Nephron progenitor cell (in vitro differentiated cells): Measurements from ENCODE around the gene EDEM1.

Source experiments
- DNase-seq: peaks from one replicate; pipeline ENCODE4 v3.0.0; 2021
- H3K27ac Mint-ChIP-seq: 2 replicates; pipeline ENCODE4 v1.8.0; 2021; ENCODE audit warnings: mild to moderate bottlenecking, moderate library complexity, mixed read lengths
- H3K27me3 Mint-ChIP-seq: 2 replicates; pipeline ENCODE4 v1.8.0; 2021; ENCODE audit warnings: mild to moderate bottlenecking, low read depth, mixed read lengths; ENCODE audit not compliant: poor library complexity
- H3K36me3 Mint-ChIP-seq: 2 replicates; pipeline ENCODE4 v1.8.0; 2021; ENCODE audit warnings: low read depth, mixed read lengths
- H3K4me1 Mint-ChIP-seq: 2 replicates; pipeline ENCODE4 v1.8.0; 2021; ENCODE audit warnings: mixed read lengths
- H3K4me3 Mint-ChIP-seq: 2 replicates; pipeline ENCODE4 v1.8.0; 2021; ENCODE audit warnings: mild to moderate bottlenecking, moderate library complexity, mixed read lengths
- H3K9me3 Mint-ChIP-seq: 2 replicates; pipeline ENCODE4 v1.8.0; 2021; ENCODE audit warnings: mild to moderate bottlenecking, moderate library complexity, mixed read lengths
- CTCF ChIP-seq: fragments of 200-600 bp; sonication (generic); IDR thresholded peaks from 2 replicates; pipeline ENCODE4 v1.5.0; 2021; ENCODE audit warnings: antibody characterized with exemption

Gene EDEM1

GRCh38 chr3:5264093-5264600, 76.6 kb downstream of the EDEM1 start:
- no peaks in the 10 kb centered on the region for H3K9me3 Mint-ChIP-seq
- H3K27ac Mint-ChIP-seq: no peak overlapping the region
- no peaks in the 10 kb centered on the region for H3K36me3 Mint-ChIP-seq
- no peaks in the 10 kb centered on the region for H3K4me1 Mint-ChIP-seq
- peaks cover 4% of the 10 kb centered on the region for H3K27me3 Mint-ChIP-seq
- TF ChIP-seq CTCF: no peak
- no peak for DNase-seq
- no peak overlapping the region for H3K4me3 Mint-ChIP-seq

- no peaks in the 10 kb centered on the region for H3K9me3 Mint-ChIP-seq
- no peaks in the 10 kb centered on the region for H3K4me1 Mint-ChIP-seq
- peaks cover 4% of the 10 kb centered on the region for H3K27me3 Mint-ChIP-seq
- no peak for DNase-seq
- no peaks in the 10 kb centered on the region for H3K36me3 Mint-ChIP-seq
- no peak overlapping the region for H3K27ac Mint-ChIP-seq
- no peak overlapping the region for H3K4me3 Mint-ChIP-seq
- no peak for TF ChIP-seq CTCF
Observed at GRCh38 chr3:5264896-5265770, 77.6 kb downstream of the EDEM1 start.

- H3K36me3 Mint-ChIP-seq: no peaks in the 10 kb centered on the region
- no peak overlapping the region for H3K4me3 Mint-ChIP-seq
- no peak overlapping the region for H3K27ac Mint-ChIP-seq
- H3K4me1 Mint-ChIP-seq: no peaks in the 10 kb centered on the region
- no peaks in the 10 kb centered on the region for H3K9me3 Mint-ChIP-seq
- no peak for TF ChIP-seq CTCF
- peaks cover 4% of the 10 kb centered on the region for H3K27me3 Mint-ChIP-seq
- no peak for DNase-seq
Observed at GRCh38 chr3:5267252-5267651, 79.7 kb downstream of the EDEM1 start.

- Mint-ChIP-seq H3K4me3 (no peak overlapping the region), H3K36me3 (no peaks in the 10 kb centered on the region), H3K4me1 (no peaks in the 10 kb centered on the region), H3K9me3 (no peaks in the 10 kb centered on the region), H3K27me3 (peaks cover 4% of the 10 kb centered on the region), H3K27ac (no peak overlapping the region)
- no peak for DNase-seq
- TF ChIP-seq CTCF: no peak
Observed at GRCh38 chr3:5267889-5268288, 80.4 kb downstream of the EDEM1 start.
